Ectodermal cell (in vitro differentiated cells): Measurements from ENCODE around the gene GALNT14. TPM values are rescaled to one million over a fixed set of nuclear protein-coding genes. Genes with fewer than 3 reads are reported as not detected.
A peak's percentile ranks its signal among the peaks of the same experiment; 100 is the strongest.
"Not testable (repeated sequence)": the region's sequence is repeated elsewhere in the genome, so short reads cannot be mapped to it uniquely, and the experiment has no call there.

Experiments used
- H3K27ac ChIP-seq: 2 replicates; pipeline ENCODE4 v1.7.0; 2013; ENCODE audit warnings: mild to moderate bottlenecking, low read depth, low read length; ENCODE audit not compliant: insufficient read depth, poor library complexity, severe bottlenecking
- H3K27me3 ChIP-seq: 2 replicates; pipeline ENCODE4 v1.7.0; 2013; ENCODE audit warnings: mild to moderate bottlenecking, low read length; ENCODE audit not compliant: insufficient read depth, control insufficient read depth, poor library complexity, severe bottlenecking
- H3K36me3 ChIP-seq: one replicate; pipeline ENCODE4 v1.7.0; 2013; ENCODE audit warnings: low read length; ENCODE audit not compliant: control insufficient read depth, insufficient read depth
- H3K4me1 ChIP-seq: one replicate; pipeline ENCODE4 v1.7.0; 2013; ENCODE audit warnings: low read length; ENCODE audit not compliant: control insufficient read depth, insufficient read depth
- H3K4me3 ChIP-seq: 2 replicates; pipeline ENCODE4 v1.7.0; 2013; ENCODE audit warnings: low read depth, low read length, control low read depth; ENCODE audit not compliant: insufficient read depth
- H3K9me3 ChIP-seq: 2 replicates; pipeline ENCODE4 v1.7.0; 2013; ENCODE audit warnings: mild to moderate bottlenecking, low read length, moderate library complexity; ENCODE audit not compliant: control insufficient read depth
- WGBS, 2 experiments: methylation state at CpG; one replicate each; pipeline ENCODE4 v1.1.7; 2013; ENCODE audit warnings: missing lambda C conversion rate in 2 of 2; 5-methylcytosine and 5-hydroxymethylcytosine counted together
- polyA plus RNA-seq, 4 experiments: library from polyadenylated mRNA; stranded (reverse); fragments of 50-300 nt; gene quantifications; one replicate each; pipeline ENCODE4 v1.2.3, GENCODE V29; 2013

Gene GALNT14
- polyA plus RNA-seq (2013, experiment 1 of 4), result 3.6 TPM
- polyA plus RNA-seq (2013, experiment 2 of 4), result 8.9 TPM
- polyA plus RNA-seq (2013, experiment 3 of 4), result 5.9 TPM
- polyA plus RNA-seq (2013, experiment 4 of 4), result 7.3 TPM

GRCh38 chr2:31138037-31138962, at the start of gene GALNT14:
Gene GALNT14 (minus strand): TSS chr2:31138440. CDS start chr2:31138086, 354 bp downstream.
- no peaks in the 10 kb centered on the region for H3K36me3 ChIP-seq
- peaks cover 61% of the 10 kb centered on the region for H3K27me3 ChIP-seq
- no peaks in the 10 kb centered on the region for H3K4me1 ChIP-seq
- no peak within 1 kb of the TSS for H3K27ac ChIP-seq
- 1 to 2% methylated on average over 95 of the region's 95 CpGs for WGBS, 2 experiments
- peak within 1 kb of the TSS; percentile 40 for H3K4me3 ChIP-seq
- no peaks in the 10 kb centered on the region for H3K9me3 ChIP-seq

GRCh38 chr2:31187166-31187565, 48.9 kb upstream of the GALNT14 start:
- Histone ChIP-seq H3K4me1 (no peaks in the 10 kb centered on the region), H3K9me3 (no peaks in the 10 kb centered on the region), H3K27me3 (no peaks in the 10 kb centered on the region), H3K4me3 (no peak overlapping the region), H3K27ac (no peak overlapping the region), H3K36me3 (no peaks in the 10 kb centered on the region)
- WGBS, 2 experiments, result 92 to 93% methylated on average over 4 of the region's 4 CpGs

GRCh38 chr2:31183973-31184372, 45.7 kb upstream of the GALNT14 start:
- not testable (repeated sequence) for H3K27ac ChIP-seq, H3K9me3 ChIP-seq, H3K4me3 ChIP-seq, H3K4me1 ChIP-seq, H3K27me3 ChIP-seq, H3K36me3 ChIP-seq
- WGBS, 2 experiments, result 83 to 87% methylated on average over 7 of the region's 7 CpGs

- 87 to 90% methylated on average over 10 of the region's 10 CpGs for WGBS, 2 experiments
- Histone ChIP-seq H3K4me1 (no peaks in the 10 kb centered on the region), H3K27me3 (no peaks in the 10 kb centered on the region), H3K27ac (no peak overlapping the region), H3K4me3 (no peak overlapping the region), H3K36me3 (no peaks in the 10 kb centered on the region), H3K9me3 (no peaks in the 10 kb centered on the region)
Observed at GRCh38 chr2:31176742-31177141, 38.5 kb upstream of the GALNT14 start.

GRCh38 chr2:31171142-31171541, 32.9 kb upstream of the GALNT14 start:
- Histone ChIP-seq H3K9me3 (no peaks in the 10 kb centered on the region), H3K4me1 (no peaks in the 10 kb centered on the region), H3K27ac (no peak overlapping the region), H3K36me3 (no peaks in the 10 kb centered on the region), H3K4me3 (no peak overlapping the region), H3K27me3 (no peaks in the 10 kb centered on the region)
- WGBS, 2 experiments, result 88 to 94% methylated on average over 4 of the region's 4 CpGs

GRCh38 chr2:31170071-31170698, 31.9 kb upstream of the GALNT14 start:
- no peak overlapping the region for H3K4me3 ChIP-seq
- WGBS, 2 experiments, result 3 to 7% methylated on average over 4 of the region's 4 CpGs
- no peaks in the 10 kb centered on the region for H3K4me1 ChIP-seq
- no peaks in the 10 kb centered on the region for H3K9me3 ChIP-seq
- H3K27ac ChIP-seq, result no peak overlapping the region
- no peaks in the 10 kb centered on the region for H3K27me3 ChIP-seq
- no peaks in the 10 kb centered on the region for H3K36me3 ChIP-seq

- Histone ChIP-seq H3K9me3 (no peaks in the 10 kb centered on the region), H3K36me3 (no peaks in the 10 kb centered on the region), H3K27me3 (no peaks in the 10 kb centered on the region), H3K4me3 (no peak overlapping the region), H3K27ac (no peak overlapping the region), H3K4me1 (no peaks in the 10 kb centered on the region)
- 94 to 97% methylated on average over 6 of the region's 6 CpGs for WGBS, 2 experiments
Observed at GRCh38 chr2:31168291-31168690, 30.1 kb upstream of the GALNT14 start.

- no peaks in the 10 kb centered on the region for H3K27me3 ChIP-seq
- no peaks in the 10 kb centered on the region for H3K9me3 ChIP-seq
- 87 to 96% methylated on average over 1 of the region's 1 CpG for WGBS, 2 experiments
- no peaks in the 10 kb centered on the region for H3K4me1 ChIP-seq
- H3K4me3 ChIP-seq, result no peak overlapping the region
- H3K36me3 ChIP-seq, result no peaks in the 10 kb centered on the region
- no peak overlapping the region for H3K27ac ChIP-seq
Observed at GRCh38 chr2:31166925-31167324, 28.7 kb upstream of the GALNT14 start.

GRCh38 chr2:31163011-31163539, 24.8 kb upstream of the GALNT14 start:
- no peak overlapping the region for H3K27ac ChIP-seq
- no peaks in the 10 kb centered on the region for H3K4me1 ChIP-seq
- no peaks in the 10 kb centered on the region for H3K27me3 ChIP-seq
- no peak overlapping the region for H3K4me3 ChIP-seq
- no peaks in the 10 kb centered on the region for H3K36me3 ChIP-seq
- 81 to 85% methylated on average over 6 of the region's 6 CpGs for WGBS, 2 experiments
- H3K9me3 ChIP-seq, result no peaks in the 10 kb centered on the region

GRCh38 chr2:31161637-31162036, 23.4 kb upstream of the GALNT14 start:
- H3K27me3 ChIP-seq, result no peaks in the 10 kb centered on the region
- no peak overlapping the region for H3K27ac ChIP-seq
- no peaks in the 10 kb centered on the region for H3K9me3 ChIP-seq
- 95% methylated on average over 6 of the region's 6 CpGs for WGBS, 2 experiments
- H3K4me1 ChIP-seq, result no peaks in the 10 kb centered on the region
- no peaks in the 10 kb centered on the region for H3K36me3 ChIP-seq
- no peak overlapping the region for H3K4me3 ChIP-seq
